LNCaP clone FGC (cell line): Measurements from ENCODE around the gene ADGRD2.

Source experiments
- DNase-seq: peaks from one replicate; pipeline ENCODE4 v3.0.0-alpha.2; 2011; ENCODE audit warnings: low read depth
- H3K4me3 ChIP-seq: 2 replicates; pipeline ENCODE4 v1.5.1; 2011; ENCODE audit warnings: mild to moderate bottlenecking, low read depth, low read length, control low read depth
- TF ChIP-seq, protein P1 (sequence below): IDR thresholded peaks from 2 replicates; pipeline ENCODE4 v1.5.1; 2012; ENCODE audit warnings: mild to moderate bottlenecking; ENCODE audit not compliant: control insufficient read depth, insufficient read depth; ENCODE audit errors: extremely low read depth

Gene ADGRD2

DNA sequence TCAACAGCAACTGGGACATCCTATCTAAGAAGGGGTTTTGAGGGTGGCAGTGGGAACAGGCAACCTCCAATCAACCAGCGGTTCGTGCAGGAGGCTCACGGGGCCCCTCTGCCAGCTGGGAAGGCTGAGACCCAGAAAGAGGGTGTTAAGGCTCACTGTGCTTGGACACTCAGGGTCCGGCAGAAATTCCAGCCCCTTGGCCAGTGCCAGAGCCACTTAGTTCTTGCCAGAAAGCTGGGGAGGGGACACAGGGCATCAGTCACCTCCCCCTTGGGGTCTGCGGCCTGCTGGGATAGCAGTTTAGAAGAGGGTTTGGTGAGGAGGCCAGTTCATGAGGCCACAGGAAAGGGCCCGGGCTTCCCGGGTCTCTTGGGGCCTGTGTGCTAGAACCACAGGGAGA lies 20.5 kb downstream of the ADGRD2 start:
- H3K4me3 ChIP-seq = no peak overlapping the region
- no peak for DNase-seq
- TF ChIP-seq, protein P1, sequence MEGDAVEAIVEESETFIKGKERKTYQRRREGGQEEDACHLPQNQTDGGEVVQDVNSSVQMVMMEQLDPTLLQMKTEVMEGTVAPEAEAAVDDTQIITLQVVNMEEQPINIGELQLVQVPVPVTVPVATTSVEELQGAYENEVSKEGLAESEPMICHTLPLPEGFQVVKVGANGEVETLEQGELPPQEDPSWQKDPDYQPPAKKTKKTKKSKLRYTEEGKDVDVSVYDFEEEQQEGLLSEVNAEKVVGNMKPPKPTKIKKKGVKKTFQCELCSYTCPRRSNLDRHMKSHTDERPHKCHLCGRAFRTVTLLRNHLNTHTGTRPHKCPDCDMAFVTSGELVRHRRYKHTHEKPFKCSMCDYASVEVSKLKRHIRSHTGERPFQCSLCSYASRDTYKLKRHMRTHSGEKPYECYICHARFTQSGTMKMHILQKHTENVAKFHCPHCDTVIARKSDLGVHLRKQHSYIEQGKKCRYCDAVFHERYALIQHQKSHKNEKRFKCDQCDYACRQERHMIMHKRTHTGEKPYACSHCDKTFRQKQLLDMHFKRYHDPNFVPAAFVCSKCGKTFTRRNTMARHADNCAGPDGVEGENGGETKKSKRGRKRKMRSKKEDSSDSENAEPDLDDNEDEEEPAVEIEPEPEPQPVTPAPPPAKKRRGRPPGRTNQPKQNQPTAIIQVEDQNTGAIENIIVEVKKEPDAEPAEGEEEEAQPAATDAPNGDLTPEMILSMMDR = no peak

DNA sequence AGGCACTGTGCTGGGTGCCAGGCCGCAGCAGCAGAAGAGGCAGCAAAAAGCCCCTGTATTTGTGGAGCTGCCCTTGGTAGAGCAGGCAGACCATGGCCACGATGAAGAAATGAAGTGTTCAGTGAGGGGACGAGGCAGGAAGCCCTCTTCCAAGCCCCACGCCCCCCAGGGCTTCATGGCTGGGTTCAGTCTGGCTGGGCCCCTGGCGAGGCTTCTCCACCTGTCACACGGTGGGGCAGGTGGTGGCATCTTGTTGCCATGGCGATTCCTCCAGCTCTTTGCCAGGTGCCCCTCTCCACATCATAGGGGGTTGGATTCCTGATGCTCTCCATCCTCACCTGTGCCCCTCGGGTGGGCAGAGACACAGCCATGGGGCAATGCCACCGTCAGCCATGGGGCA lies 21.5 kb downstream of the ADGRD2 start:
- TF ChIP-seq, protein P1 = no peak
- no peak overlapping the region for H3K4me3 ChIP-seq
- no peak for DNase-seq

DNA sequence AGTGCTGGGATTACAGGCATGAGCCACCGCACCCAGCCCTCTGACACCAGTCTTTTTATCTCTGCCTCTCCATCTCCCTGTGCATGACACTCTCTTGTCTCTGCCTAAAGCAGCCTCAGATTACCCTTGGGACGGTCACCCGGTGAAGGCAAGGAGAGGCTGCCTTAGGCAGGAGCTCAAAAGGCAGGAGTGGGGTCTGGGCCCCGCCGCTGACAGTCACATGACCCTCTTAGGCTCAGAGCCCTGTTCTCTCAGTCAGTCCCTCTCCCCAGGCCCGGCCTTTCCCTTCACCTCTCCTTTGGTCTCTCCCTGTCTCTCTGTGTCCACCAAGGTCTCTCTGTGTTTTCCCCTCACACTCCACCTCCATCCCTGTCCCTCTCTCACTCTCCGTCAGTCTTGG lies 22.5 kb downstream of the ADGRD2 start:
- no peak overlapping the region for H3K4me3 ChIP-seq
- TF ChIP-seq, protein P1 = no peak
- no peak for DNase-seq

DNA sequence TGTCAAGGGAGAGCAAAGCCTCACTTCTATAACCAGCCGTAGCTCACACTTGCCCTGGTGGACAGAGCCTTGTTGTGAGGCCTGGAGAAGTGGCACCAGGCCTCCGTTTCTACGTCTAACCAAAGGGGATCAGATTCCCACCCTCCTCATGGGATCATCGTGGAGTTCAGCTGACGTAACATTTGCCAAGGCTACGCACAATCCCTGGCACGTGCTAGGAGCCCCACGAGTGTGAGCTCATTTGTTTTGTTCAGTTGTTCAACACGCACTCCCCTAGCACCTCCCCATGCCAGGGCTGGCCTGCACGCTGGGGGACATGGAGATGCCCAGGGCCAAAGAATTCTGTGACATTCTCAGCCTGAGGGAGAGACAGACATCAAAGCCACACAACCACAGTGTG lies 23.1 kb downstream of the ADGRD2 start:
- H3K4me3 ChIP-seq = no peak overlapping the region
- DNase-seq = no peak
- TF ChIP-seq, protein P1 = no peak

DNA sequence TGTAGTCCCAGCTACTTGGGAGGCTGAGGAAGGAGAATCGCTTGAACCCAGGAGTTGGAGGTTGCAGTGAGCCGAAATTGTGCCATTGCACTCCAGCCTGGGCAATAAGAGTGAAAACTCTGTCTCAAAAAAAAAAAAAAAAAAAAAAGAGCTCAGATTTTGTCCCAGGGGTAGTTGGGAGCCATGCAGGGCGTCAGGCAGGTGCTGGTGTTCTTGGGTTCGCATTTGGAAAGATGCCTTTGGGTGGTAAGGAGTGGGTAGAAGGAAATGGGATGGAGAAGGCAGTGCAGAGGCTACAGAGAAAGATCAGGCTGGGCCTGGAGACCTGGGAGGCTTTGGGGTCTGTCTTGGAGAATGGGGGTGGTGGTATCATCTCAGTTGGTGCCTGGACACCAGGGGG lies 23.9 kb downstream of the ADGRD2 start:
- DNase-seq = no peak
- H3K4me3 ChIP-seq = no peak overlapping the region
- TF ChIP-seq, protein P1 = no peak

DNA sequence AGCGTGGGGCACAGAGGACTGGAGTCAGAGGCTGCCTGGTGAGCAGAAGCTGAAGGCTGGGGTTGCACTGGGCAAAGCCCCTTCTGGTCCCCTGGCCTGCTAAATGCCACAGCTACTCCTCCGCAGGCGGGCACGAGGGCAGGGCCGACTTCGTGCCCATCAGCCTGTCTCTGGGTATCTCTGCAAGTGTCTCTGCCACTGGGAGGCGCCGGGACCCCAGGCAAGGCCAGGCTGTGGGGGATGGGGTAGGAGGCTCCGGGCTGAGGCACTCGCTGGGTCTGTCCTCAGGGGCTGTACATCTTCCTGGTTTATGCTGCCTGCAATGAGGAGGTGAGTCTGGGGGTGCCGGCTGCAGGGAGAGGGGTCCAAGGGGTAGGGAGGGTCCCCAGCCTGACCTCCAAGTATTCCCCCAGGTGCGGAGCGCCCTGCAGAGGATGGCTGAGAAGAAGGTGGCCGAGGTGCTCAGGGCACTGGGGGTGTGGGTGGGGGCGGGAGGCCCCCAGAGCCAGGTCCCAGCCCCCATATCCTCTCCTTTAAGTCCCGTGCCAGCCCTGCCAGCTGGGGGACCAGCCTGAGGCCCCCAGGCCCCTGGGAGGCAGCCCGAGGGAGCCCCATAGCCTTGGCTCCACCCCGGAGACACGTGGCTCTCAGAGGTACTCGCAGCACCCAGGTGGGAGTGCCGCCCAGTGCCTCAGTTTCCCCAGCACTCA lies 25.1 kb downstream of the ADGRD2 start:
- TF ChIP-seq, protein P1 = no peak
- no peak overlapping the region for H3K4me3 ChIP-seq
- no peak for DNase-seq

DNA sequence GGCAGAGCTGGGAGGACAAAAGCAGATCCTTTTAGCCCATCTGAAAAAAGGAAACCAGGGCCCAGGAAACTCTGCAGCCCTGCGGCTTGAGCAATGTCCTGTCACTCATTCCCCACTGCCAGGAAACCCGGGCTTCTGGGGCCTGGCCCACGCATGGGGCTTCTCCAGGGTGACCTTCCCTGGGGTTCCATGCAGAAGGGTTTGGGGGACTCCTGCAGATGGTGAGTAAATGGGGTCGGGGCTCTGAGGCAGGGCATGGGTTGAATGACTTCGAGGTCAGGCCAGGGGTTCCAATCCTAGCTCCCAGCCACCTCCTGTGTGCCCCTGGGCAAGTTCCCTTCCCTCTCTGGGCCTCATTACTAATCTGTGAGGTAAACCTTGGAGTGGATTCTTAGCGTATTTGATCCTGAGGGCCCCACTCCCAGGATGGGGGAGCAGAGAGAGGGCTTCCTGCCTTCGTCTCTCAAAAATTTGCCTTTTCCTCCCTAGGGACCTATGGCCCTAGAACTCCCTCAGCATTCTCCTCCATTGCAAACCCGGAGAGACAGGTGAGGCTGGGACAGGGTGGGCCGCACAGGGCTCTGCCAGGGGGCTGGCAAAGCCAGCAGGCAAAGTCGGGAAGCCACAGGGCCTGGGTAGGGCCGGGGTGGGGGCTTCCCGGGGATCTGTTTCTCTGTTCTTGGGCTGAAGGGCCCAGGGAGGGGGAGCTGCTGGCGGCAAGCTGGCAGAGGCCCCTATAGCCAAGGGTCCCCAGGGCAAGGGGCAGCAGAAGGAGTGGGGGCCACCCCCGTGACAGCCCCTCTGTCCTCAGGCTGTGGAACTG lies 25.8 kb downstream of the ADGRD2 start:
- H3K4me3 ChIP-seq = no peak overlapping the region
- DNase-seq = no peak
- TF ChIP-seq, protein P1 = no peak
